SU-DHL-6 (cell line): ENCODE results near the gene SHTN1.

ENCODE experiments used
- CTCF ChIP-seq: fragments of 200-600 bp; sonication (generic); IDR thresholded peaks from one replicate; pipeline ENCODE4 v1.5.1; 2017; ENCODE audit warnings: antibody characterized with exemption, mild to moderate bottlenecking, low read length, moderate library complexity; ENCODE audit not compliant: insufficient read depth, poor library complexity, severe bottlenecking
- EZH2phosphoT487 ChIP-seq: fragments of 200-600 bp; sonication (generic), shearing (Covaris generic); conservative IDR thresholded peaks from 2 replicates; pipeline ENCODE4 v1.6.1; 2018; ENCODE audit warnings: mild to moderate bottlenecking, antibody characterized with exemption, low read length, moderate library complexity, mixed read lengths

DNA sequence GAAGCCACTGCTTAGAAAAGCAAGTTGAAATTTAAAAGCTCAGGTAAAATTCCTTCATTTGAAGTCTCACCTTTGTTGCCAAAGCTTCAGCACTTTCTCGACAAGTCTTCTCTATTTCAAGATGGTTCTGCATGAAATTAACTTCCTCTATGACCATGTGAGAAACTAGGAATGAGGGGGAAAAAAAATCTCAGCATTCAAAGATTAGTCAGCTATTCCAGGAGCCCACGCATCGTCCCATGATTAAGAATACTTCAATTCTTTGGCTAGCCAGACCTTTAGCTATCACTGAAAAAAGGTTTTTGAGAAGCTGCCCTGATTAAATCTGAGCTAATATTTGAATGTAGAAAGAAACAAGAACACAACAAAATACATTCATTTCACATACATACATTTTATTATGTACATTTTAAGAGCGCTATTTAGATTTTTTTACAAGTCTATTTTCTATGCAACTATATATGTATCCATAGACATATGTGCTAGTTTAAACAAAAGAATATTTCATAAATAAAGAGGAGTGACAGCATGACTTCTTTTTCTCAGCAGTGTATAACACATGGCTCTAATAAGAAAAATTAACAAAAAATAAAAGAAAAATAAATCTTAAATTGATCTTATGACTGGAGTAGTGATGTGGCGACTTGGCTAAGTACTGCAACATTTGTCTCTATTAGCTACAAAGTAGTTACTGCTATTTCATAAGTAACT, 44.8 kb downstream of the SHTN1 start:
- TF ChIP-seq CTCF: no peak
- no peak for TF ChIP-seq EZH2phosphoT487
